SK-N-SH (cell line): ENCODE data around the gene BSPH1. TPM values are rescaled to one million over a fixed set of nuclear protein-coding genes. Genes with fewer than 3 reads are reported as not detected.

Source experiments
- CTCF ChIA-PET: fragments of 300-600, 350-600 bp; formaldehyde crosslinking; extraction: SDS; loops from one replicate; lab custom pipeline; 2021; lab: Yijun Ruan, JAX
- POLR2A ChIA-PET: fragments of 350-600 bp; sonication (Branson Sonifier 250); formaldehyde crosslinking; extraction: SDS; loops from one replicate; lab custom pipeline; 2020; ENCODE audit warnings: antibody characterized with exemption, inconsistent platforms; lab: Yijun Ruan, JAX
- DNase-seq: peaks from one replicate; pipeline ENCODE4 v3.0.0; 2012
- H2AFZ ChIP-seq: fragments of 200-600 bp; sonication (generic); 2 replicates; pipeline ENCODE4 v1.8.1; 2016; ENCODE audit warnings: antibody characterized with exemption, mild to moderate bottlenecking, low read depth
- H3F3A ChIP-seq: fragments of 200-600 bp; sonication (generic); replicated peaks from 2 replicates; pipeline ENCODE3; 2016; ENCODE audit warnings: antibody characterized with exemption, mild to moderate bottlenecking; ENCODE audit not compliant: insufficient read depth
- H3K27ac ChIP-seq, 2 experiments: fragments of 200-500 bp in 1 of 2; fragments of 200-600 bp in 1 of 2; sonication (Bioruptor generic) in 1 of 2; sonication (generic), shearing (Covaris generic) in 1 of 2; 2 replicates each; pipeline versions ENCODE4 v1.5.1 to v1.6.1; 2014 to 2016; ENCODE audit warnings: low read depth in 2 of 2, inconsistent platforms in 1 of 2, low read length in 1 of 2, mild to moderate bottlenecking in 1 of 2, mixed read lengths in 1 of 2
- H3K27me3 ChIP-seq: fragments of 200-600 bp; sonication (generic), shearing (Covaris generic); 2 replicates; pipeline ENCODE4 v1.6.1; 2016; ENCODE audit warnings: mixed run types; ENCODE audit not compliant: insufficient read depth
- H3K36me3 ChIP-seq, 2 experiments: fragments of 200-500 bp in 1 of 2; fragments of 200-600 bp in 1 of 2; sonication (Bioruptor generic) in 1 of 2; sonication (generic) in 1 of 2; replicated peaks in 1 of 2; 2 replicates each; pipeline versions ENCODE3 to v1.5.1; 2014 to 2016; ENCODE audit warnings: low read length in 1 of 2, mild to moderate bottlenecking in 1 of 2; ENCODE audit not compliant: insufficient read depth in 2 of 2, control insufficient read depth in 1 of 2
- H3K4me1 ChIP-seq, 2 experiments: fragments of 200-500 bp in 1 of 2; fragments of 200-600 bp in 1 of 2; sonication (Bioruptor generic) in 1 of 2; sonication (generic), shearing (Covaris generic) in 1 of 2; 2 replicates each; pipeline versions ENCODE4 v1.5.1 to v1.6.1; 2014 to 2016; ENCODE audit warnings: low read depth in 1 of 2, low read length in 1 of 2, mixed run types in 1 of 2; ENCODE audit not compliant: insufficient read depth in 2 of 2, control insufficient read depth in 1 of 2
- H3K4me2 ChIP-seq: fragments of 200-600 bp; sonication (generic), shearing (Covaris generic); 2 replicates; pipeline ENCODE4 v1.6.1; 2017; ENCODE audit warnings: mixed run types
- H3K4me3 ChIP-seq, 2 experiments: fragments of 200-500 bp in 1 of 2; fragments of 200-600 bp in 1 of 2; sonication (Bioruptor generic) in 1 of 2; sonication (generic), shearing (Covaris generic) in 1 of 2; 2 replicates each; pipeline versions ENCODE4 v1.5.1 to v1.8.1; 2014 to 2016; ENCODE audit warnings: low read depth in 2 of 2, inconsistent platforms in 1 of 2, low read length in 1 of 2, mild to moderate bottlenecking in 1 of 2, mixed read lengths in 1 of 2, moderate library complexity in 1 of 2
- H3K79me2 ChIP-seq: fragments of 200-600 bp; sonication (generic); 2 replicates; pipeline ENCODE4 v1.8.1; 2017; ENCODE audit warnings: mild to moderate bottlenecking; ENCODE audit not compliant: insufficient read depth
- H3K9ac ChIP-seq: fragments of 200-600 bp; sonication (generic); 2 replicates; pipeline ENCODE4 v1.6.1; 2017; ENCODE audit warnings: mixed run types
- H3K9me2 ChIP-seq: fragments of 200-600 bp; sonication (generic); 2 replicates; pipeline ENCODE4 v1.6.1; 2017; ENCODE audit warnings: mixed run types
- H3K9me3 ChIP-seq: fragments of 200-600 bp; sonication (generic); 2 replicates; pipeline ENCODE4 v1.6.1; 2017; ENCODE audit warnings: mixed run types, mild to moderate bottlenecking, moderate library complexity
- H4K20me1 ChIP-seq: fragments of 200-600 bp; sonication (generic); 2 replicates; pipeline ENCODE4 v1.6.1; 2017; ENCODE audit warnings: mild to moderate bottlenecking, mixed run types; ENCODE audit not compliant: insufficient read depth
- CHD2 ChIP-seq: fragments of 150-350 bp; IDR thresholded peaks from 2 replicates; pipeline ENCODE4 v1.6.1; 2018; ENCODE audit warnings: low read length; ENCODE audit not compliant: partially characterized antibody
- FOSL2 ChIP-seq: IDR thresholded peaks from 2 replicates; pipeline ENCODE4 v1.4.0; 2012; ENCODE audit warnings: low read depth, mild to moderate bottlenecking, moderate library complexity, borderline replicate concordance
- FOXJ3 ChIP-seq: sonication (generic); formaldehyde crosslinking; IDR thresholded peaks from 2 replicates; pipeline ENCODE4 v1.5.1; 2020; ENCODE audit warnings: mild to moderate bottlenecking, missing genetic modification reagents
- FOXM1 ChIP-seq: IDR thresholded peaks from 2 replicates; pipeline ENCODE4 v1.4.0; 2012; ENCODE audit warnings: low read depth, mild to moderate bottlenecking
- GABPA ChIP-seq: IDR thresholded peaks from 2 replicates; pipeline ENCODE4 v1.4.0; 2012; ENCODE audit warnings: low read depth, mild to moderate bottlenecking
- GATA2 ChIP-seq: sonication (generic); formaldehyde crosslinking; IDR thresholded peaks from 2 replicates; pipeline ENCODE4 v1.5.0; 2020; ENCODE audit warnings: mild to moderate bottlenecking, missing genetic modification reagents
- MEF2A ChIP-seq: IDR thresholded peaks from 2 replicates; pipeline ENCODE4 v1.4.0; 2012; ENCODE audit warnings: low read depth, borderline replicate concordance
- NRF1 ChIP-seq: IDR thresholded peaks from 2 replicates; pipeline ENCODE4 v1.6.1; 2012; ENCODE audit warnings: low read depth, mild to moderate bottlenecking, low read length
- POLR2AphosphoS5 ChIP-seq: IDR thresholded peaks from 2 replicates; pipeline ENCODE4 v1.6.1; 2012; ENCODE audit warnings: low read depth, low read length
- RAD21 ChIP-seq: IDR thresholded peaks from 2 replicates; pipeline ENCODE4 v1.6.1; 2012; ENCODE audit warnings: mild to moderate bottlenecking, low read length
- RXRA ChIP-seq: IDR thresholded peaks from 2 replicates; pipeline ENCODE4 v1.4.0; 2012; ENCODE audit warnings: low read depth, mild to moderate bottlenecking, borderline replicate concordance
- TCF12 ChIP-seq: IDR thresholded peaks from 2 replicates; pipeline ENCODE4 v1.4.0; 2012
- YY1 ChIP-seq: IDR thresholded peaks from 2 replicates; pipeline ENCODE4 v1.4.0; 2012; ENCODE audit warnings: low read depth, mild to moderate bottlenecking
- WGBS: methylation state at CpG from one replicate; pipeline ENCODE4 v1.1.6; 2017; ENCODE audit warnings: low lambda C conversion rate; 5-methylcytosine and 5-hydroxymethylcytosine counted together
- polyA plus RNA-seq, 3 experiments: library from polyadenylated mRNA; depleted of rRNA; stranded (reverse); fragments of >200 nt; gene quantifications; 2 replicates each; pipeline ENCODE4 v1.2.3, GENCODE V29; 2012
- TF ChIP-seq, protein P1 (sequence below): fragments of 200-600 bp; sonication (generic); IDR thresholded peaks from 2 replicates; pipeline ENCODE4 v1.6.1; 2017; ENCODE audit warnings: antibody characterized with exemption, mild to moderate bottlenecking, moderate library complexity
- TF ChIP-seq, protein P2 (sequence below): IDR thresholded peaks from 2 replicates; pipeline ENCODE4 v1.4.0; 2012; ENCODE audit warnings: low read depth, borderline replicate concordance
- TF ChIP-seq, protein P3 (sequence below): IDR thresholded peaks from 2 replicates; pipeline ENCODE4 v1.6.1; 2012; ENCODE audit warnings: mild to moderate bottlenecking, low read depth, low read length, moderate library complexity
- TF ChIP-seq, protein P4 (sequence below): IDR thresholded peaks from 2 replicates; pipeline ENCODE4 v1.4.0; 2012; ENCODE audit warnings: low read depth

Gene BSPH1
- polyA plus RNA-seq, 1 of the 3 experiments (the other 2 are of a cell fraction): not detected

DNA sequence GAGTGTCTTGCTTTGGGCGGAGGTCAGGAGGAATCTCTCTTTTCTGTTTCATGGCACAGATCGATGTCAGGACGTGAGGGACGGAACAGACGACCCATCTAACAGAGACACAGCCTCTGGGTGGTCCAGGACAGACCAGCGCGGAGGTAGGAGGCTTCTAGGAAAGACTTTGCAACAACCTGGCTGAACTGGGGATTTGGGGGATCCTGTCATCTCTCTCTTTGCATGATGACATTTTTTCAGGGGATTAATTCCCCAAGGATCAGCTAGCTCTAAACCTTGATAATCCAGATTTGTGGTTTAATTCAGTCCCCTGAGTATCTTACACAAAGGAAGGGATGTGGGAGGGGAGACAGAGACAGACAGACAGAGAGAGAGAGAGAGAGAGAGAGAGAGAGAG, 37.5 kb upstream of the BSPH1 start:
- Histone ChIP-seq H2AFZ (0 out of 2 replicates have a peak overlapping the region, but pooled peaks have one; percentile 16), H3K27ac (no peak overlapping the region), H3K9ac (no peak overlapping the region), H3K4me3 (no peak overlapping the region), H3K79me2 (no peaks in the 10 kb centered on the region), H3K36me3 (no peaks in the 10 kb centered on the region), H3F3A (no peaks in the 10 kb centered on the region), H3K4me2 (no peak overlapping the region), H3K9me2 (no peaks in the 10 kb centered on the region), H3K27me3 (peaks cover 55% of the 10 kb centered on the region), H4K20me1 (no peaks in the 10 kb centered on the region), H3K4me1 (no peaks in the 10 kb centered on the region), H3K9me3 (no peaks in the 10 kb centered on the region)
- ChIA-PET POLR2A (no interaction called here), CTCF (no interaction called here)
- no peak for TF ChIP-seq FOXM1
- TF ChIP-seq FOXJ3 (CRISPR knock-in tag): no peak
- TF ChIP-seq YY1: no peak
- TF ChIP-seq, protein P1, sequence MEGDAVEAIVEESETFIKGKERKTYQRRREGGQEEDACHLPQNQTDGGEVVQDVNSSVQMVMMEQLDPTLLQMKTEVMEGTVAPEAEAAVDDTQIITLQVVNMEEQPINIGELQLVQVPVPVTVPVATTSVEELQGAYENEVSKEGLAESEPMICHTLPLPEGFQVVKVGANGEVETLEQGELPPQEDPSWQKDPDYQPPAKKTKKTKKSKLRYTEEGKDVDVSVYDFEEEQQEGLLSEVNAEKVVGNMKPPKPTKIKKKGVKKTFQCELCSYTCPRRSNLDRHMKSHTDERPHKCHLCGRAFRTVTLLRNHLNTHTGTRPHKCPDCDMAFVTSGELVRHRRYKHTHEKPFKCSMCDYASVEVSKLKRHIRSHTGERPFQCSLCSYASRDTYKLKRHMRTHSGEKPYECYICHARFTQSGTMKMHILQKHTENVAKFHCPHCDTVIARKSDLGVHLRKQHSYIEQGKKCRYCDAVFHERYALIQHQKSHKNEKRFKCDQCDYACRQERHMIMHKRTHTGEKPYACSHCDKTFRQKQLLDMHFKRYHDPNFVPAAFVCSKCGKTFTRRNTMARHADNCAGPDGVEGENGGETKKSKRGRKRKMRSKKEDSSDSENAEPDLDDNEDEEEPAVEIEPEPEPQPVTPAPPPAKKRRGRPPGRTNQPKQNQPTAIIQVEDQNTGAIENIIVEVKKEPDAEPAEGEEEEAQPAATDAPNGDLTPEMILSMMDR: no peak
- no peak for TF ChIP-seq RAD21
- TF ChIP-seq NRF1: no peak
- no peak for TF ChIP-seq RXRA
- no peak for TF ChIP-seq MEF2A
- TF ChIP-seq CHD2: no peak
- no peak for TF ChIP-seq GABPA
- no peak for TF ChIP-seq FOSL2
- no peak for TF ChIP-seq GATA2 (CRISPR knock-in tag)
- TF ChIP-seq, protein P2, sequence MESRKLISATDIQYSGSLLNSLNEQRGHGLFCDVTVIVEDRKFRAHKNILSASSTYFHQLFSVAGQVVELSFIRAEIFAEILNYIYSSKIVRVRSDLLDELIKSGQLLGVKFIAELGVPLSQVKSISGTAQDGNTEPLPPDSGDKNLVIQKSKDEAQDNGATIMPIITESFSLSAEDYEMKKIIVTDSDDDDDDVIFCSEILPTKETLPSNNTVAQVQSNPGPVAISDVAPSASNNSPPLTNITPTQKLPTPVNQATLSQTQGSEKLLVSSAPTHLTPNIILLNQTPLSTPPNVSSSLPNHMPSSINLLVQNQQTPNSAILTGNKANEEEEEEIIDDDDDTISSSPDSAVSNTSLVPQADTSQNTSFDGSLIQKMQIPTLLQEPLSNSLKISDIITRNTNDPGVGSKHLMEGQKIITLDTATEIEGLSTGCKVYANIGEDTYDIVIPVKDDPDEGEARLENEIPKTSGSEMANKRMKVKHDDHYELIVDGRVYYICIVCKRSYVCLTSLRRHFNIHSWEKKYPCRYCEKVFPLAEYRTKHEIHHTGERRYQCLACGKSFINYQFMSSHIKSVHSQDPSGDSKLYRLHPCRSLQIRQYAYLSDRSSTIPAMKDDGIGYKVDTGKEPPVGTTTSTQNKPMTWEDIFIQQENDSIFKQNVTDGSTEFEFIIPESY: no peak
- TF ChIP-seq, protein P3, sequence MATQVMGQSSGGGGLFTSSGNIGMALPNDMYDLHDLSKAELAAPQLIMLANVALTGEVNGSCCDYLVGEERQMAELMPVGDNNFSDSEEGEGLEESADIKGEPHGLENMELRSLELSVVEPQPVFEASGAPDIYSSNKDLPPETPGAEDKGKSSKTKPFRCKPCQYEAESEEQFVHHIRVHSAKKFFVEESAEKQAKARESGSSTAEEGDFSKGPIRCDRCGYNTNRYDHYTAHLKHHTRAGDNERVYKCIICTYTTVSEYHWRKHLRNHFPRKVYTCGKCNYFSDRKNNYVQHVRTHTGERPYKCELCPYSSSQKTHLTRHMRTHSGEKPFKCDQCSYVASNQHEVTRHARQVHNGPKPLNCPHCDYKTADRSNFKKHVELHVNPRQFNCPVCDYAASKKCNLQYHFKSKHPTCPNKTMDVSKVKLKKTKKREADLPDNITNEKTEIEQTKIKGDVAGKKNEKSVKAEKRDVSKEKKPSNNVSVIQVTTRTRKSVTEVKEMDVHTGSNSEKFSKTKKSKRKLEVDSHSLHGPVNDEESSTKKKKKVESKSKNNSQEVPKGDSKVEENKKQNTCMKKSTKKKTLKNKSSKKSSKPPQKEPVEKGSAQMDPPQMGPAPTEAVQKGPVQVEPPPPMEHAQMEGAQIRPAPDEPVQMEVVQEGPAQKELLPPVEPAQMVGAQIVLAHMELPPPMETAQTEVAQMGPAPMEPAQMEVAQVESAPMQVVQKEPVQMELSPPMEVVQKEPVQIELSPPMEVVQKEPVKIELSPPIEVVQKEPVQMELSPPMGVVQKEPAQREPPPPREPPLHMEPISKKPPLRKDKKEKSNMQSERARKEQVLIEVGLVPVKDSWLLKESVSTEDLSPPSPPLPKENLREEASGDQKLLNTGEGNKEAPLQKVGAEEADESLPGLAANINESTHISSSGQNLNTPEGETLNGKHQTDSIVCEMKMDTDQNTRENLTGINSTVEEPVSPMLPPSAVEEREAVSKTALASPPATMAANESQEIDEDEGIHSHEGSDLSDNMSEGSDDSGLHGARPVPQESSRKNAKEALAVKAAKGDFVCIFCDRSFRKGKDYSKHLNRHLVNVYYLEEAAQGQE: no peak
- TF ChIP-seq TCF12: no peak
- TF ChIP-seq, protein P4, sequence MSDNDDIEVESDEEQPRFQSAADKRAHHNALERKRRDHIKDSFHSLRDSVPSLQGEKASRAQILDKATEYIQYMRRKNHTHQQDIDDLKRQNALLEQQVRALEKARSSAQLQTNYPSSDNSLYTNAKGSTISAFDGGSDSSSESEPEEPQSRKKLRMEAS: no peak
- TF ChIP-seq POLR2AphosphoS5: no peak
- 10% methylated on average over 7 of the region's 7 CpGs for WGBS
- no peak for DNase-seq
